HG03139 (cell line): Measurements from ENCODE around the gene RHOF.

Source experiments
- ATAC-seq: cut with Tn5 transposase; IDR thresholded peaks from one replicate; pipeline ENCODE4 v1.9.1; 2021; ENCODE audit not compliant: unreplicated experiment

Gene RHOF

DNA sequence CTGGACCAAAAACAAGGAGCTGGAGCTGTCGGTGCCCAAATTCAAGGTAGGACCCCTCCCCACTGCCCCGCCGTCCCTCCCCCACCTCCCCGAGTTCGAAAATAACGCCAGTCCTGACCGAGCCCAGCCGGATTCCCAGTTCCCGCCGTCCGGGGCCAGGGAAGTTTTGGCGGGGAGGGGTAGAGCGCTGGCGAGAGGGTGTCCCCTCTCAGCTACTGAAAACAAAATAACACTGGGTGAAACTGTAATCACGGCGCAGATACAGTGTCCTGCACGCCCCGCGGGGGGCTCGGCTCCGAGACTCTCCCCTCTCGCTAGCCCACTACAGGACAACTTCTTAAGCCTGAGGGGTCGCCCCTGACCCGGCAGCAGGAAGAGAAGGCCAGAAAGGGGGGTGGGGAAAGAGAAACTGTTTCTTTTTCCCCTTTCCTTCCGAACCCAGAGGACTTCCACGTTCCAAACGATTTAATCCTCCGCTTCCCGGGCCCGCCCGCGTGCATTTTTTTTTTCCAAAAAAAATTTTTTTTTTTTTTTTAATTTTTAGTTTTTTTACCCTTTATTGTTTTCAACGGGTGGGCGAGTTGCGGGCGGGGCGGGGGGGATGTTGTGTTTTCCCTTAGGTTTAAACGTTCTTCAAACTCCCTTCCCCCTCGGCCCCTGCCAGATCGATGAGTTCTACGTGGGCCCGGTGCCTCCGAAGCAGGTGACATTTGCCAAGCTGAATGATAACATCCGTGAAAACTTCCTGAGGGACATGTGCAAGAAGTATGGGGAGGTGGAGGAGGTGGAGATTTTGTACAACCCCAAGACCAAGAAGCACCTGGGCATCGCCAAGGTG, 11.9 kb upstream of the RHOF start:
- ATAC-seq: no peak

DNA sequence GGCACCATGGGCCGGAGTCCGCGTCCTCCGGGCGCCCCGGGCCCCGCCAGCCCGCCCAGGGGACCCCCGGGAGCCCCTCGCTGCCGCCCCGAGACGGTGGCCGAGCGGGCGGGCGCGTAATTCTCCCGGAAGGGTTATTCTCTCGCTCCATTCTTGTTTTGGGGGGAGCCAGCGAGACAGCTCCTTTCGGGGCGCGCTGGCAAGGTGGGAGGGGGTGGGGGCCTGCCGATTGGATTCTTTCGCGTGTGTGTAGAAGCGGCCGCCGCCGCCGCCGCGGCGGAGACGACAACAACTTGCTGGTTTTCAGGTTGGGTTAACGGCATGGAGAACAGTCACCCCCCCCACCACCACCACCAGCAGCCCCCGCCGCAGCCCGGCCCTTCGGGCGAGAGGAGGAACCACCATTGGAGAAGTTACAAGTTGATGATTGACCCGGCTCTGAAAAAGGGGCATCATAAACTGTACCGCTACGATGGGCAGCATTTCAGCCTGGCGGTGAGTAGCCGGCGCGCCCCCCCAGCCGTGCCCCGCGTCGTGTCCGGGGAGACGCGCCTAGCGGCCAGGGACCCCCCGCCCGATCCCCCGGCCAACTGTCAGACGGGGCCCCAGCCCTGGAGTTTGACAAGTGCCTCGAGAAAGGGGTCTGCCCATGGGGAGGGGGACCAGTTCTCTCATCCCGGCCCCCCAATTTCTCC, 11.1 kb upstream of the RHOF start:
- no peak for ATAC-seq

DNA sequence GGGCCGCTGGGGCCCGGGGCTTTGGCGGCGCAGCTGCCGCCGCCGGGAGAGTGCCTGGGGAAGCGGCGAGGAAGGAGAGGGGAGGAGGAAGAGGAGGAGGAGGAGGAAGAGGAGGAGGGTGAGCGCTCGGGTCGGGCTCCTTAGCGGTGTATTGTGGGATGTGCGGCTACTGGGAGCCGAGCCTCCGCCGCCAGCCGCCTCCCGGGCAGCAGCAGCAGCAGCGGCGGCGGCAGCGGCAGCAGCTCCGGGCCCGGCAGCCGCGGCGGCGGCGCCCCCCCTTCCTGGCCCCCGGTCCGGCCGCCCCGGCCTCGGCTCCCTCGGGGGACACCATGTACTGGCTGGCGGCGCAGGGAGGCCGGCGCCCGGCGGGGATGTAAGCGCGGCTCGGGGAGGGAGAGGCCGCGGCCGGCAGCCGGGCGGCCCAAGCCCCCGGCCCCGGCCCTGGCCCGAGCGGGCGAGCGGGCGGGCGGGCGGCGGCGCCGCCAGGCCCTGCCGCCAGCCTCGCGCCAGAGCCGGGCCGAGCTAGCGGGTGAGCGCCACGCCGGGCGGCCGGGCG, 10.5 kb upstream of the RHOF start, which contains the start of gene SETD1B:
Gene SETD1B (plus strand): TSS at position 149 of the 556 bp plus-strand sequence. CDS start 729 bp downstream, outside the sequence.
- no peak for ATAC-seq

DNA sequence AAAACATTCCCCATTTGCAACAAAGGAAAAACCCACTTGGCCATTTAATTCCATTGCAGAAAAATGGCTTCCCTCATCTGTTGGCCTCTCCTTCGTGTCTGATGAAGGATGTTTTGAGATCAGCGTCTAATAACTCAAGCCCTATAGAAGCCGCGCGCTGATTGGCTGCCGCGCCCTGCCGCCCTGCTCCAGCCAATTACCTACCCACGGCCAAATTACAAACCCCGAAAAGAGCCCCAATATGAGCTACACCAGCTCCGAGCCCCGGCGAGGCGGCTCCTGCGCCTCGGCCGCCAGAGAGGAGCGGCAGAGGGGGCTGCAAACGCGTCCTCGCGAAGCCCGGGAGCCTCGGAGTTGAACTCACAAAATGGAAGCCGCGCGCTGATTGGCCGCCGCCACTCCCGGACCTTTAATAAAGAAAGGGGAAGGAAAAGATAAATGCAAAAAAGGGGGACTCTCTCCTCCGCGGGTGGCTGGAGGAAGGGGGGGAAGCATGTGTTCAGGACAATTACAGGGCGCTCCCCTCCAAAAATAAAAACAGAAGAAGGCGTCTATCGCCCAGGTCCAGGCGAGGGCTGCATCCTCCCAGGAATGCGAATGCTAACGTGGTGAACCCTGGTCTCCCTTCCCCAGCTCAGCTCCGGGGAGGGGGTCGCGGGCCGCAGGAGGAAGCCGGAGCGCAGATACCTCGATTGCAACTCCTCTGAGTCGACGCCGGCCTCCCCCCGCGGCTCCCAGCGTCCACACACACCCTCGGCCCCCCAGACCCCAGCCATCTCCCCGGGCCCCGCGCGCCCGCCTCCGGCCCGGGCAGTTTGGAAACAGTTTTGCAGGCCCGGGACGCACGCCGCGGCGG, 9.6 kb upstream of the RHOF start:
- ATAC-seq: no peak

DNA sequence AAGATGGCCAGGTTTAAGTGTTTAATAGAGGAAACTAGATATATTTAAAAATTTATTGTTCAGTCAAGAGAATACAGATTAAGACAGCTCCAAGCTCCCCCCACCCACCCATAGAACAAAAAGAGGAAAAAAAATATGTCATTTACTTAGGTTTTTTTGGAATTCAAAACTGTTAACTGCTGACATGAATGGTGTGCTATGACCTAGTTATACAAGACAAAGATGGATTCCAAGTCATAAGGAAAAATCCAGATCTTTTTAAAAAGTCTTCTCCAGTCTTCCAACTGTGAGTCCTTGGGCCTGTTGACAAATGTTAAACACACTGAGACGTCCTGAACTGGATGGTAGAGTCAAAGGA, 9.0 kb upstream of the RHOF start:
- ATAC-seq: no peak

DNA sequence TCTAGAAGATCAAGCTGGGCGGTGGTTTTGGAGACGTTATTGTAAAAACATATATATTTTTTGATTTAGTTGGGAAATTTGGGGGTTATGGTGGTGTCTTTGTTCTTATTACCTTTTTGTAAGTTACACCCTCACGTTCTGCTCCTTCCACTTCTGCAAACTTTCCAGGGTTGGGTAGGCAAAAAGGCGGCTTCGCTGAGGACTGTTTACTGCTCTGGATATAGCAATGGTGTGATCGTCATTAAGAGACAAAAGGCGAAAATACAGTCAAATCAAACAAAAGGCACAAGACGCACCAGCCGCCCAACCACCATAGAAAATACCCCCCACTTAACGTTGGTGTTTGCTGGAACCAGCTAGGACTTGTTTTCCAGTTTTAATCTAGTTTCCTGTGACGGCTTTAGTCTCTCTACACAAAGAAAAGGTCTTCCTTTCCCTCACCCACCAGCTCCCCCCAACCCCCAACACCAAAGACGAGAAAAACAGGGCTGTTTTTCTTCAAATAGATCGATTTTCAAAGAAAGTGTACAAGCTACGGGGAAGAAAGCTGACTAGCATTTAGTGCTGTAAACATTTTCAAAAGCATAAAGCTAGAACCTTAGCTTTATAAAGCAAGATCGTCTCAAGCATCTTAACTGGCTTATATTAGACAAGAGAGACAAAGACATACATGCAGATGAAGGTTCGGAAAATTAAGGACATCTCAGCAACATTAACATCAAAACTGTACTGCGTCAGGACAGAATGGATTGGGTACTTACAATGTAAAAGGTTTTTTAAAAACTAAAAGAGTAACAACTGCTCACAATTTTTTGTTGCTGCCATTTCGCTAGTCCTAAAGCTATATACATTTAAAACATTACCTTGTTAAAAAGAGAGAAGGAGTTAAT, 8.4 kb upstream of the RHOF start:
- ATAC-seq: no peak

DNA sequence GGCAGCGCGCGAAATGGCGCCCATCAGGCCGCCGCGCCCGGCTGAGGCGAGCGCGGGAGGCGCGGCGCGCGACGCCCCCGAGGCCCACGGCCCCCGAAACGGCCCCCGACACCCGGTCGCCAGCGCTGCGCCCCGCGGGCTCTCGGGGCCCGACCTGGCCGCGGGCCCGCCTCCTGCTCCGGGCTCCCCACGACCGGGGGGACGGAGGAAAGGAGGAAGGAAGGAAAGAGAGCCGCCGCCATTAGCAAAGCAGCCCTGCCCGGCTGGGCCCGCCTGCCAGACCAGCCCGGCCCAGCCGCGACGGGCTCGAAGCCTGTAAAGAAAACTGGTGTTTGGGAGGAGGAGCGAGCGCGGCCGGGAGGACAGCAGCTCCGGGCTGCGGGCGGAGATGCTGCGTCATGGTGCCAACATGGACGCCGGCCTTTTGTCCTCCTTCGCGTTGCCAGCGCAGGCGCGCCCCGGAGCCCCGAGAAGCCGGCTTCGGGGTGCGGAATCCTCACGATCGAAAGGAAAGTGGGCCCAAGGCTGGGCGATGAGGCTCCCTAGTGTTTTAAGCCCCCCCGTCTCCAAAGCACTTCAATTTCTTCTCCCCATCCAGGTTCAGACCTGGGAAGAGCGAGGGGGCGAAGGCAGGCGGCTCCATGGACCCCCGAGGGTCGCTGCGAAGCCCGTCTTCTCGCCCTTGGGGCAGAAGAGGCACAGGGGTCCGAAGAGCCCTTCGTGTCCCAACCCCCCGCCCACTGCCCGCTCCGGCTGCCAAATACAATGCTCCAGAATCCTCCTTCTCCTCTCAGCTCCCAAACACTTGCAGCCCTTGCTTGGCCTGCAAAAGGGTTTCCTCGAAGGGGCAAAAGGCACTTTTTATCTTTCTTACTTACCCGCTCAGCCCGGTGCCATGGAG, 7.5 kb upstream of the RHOF start:
- ATAC-seq: no peak

DNA sequence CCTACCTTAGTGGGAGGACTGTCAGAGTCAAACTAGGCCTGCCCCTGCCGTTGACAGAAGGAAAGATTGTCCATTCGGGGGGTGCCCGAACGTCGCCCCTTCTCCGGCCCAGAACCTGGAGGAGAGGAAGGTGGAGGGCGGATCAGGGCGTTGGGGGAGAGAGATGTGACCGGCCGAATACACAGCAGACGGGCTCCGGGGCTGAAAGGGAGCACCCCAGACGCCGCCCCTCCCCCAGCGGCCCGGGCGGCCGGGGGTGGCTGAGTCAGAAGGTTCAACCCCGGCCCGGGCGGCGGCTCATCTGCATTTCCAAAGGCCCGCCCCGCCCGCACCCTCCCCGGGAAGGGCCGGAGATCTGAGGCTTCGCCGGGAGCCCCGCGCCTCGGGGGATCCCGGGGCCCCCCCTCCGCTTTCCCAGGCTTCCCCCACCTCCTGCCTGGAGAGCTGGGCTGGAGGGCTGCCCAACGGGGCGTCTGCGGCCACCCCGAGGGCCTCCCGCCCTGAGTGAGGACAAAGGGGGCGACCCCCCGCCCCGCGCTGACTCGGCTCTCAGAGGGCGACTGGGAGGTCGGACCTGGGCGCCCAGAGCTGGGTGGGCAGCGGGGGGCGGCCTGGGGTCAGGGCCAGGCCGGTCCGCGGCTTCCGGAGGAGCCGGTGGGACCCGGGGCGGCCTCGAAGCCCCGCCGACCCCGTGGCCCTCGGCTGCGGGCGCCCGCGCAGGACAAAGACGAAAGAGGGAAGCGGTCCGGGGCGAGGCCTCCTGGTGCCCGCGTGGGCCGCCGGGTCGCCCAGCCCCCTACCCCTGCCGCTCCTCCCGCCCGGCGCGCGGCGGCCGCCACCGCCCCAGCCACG, 6.6 kb upstream of the RHOF start:
- ATAC-seq: no peak

DNA sequence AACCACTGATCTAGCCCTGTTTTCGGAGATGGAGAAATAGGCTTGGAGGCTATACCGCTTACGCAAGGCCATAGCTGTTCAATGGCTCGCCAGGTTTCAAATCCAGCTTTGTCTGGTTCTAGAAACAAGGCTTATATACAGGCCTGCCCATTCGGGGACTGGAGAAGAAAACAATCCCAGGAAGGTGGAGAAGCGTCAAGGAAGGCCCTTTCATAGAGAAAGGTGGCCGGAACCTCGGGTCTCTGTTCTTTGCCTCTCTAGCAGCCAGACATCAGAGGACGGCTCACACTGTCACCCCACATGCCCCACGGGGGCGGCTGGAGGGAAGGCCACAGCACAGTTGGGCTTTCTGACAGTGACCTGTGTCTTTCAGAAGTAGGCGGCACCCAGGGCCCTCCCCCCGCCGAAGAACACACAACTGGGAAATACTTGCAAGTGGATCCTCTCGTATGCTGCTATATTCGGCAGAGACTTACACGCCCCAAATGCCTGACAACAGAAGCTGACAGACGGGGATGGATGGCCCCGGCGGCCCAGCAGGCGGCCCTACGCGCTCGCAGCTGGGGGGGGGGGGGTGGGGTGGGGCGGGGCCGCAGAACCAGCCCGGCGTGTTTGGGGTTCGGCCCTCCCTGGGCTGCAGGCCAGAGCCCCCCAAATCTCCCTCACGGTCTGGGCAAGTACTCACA, 5.8 kb upstream of the RHOF start:
- no peak for ATAC-seq

DNA sequence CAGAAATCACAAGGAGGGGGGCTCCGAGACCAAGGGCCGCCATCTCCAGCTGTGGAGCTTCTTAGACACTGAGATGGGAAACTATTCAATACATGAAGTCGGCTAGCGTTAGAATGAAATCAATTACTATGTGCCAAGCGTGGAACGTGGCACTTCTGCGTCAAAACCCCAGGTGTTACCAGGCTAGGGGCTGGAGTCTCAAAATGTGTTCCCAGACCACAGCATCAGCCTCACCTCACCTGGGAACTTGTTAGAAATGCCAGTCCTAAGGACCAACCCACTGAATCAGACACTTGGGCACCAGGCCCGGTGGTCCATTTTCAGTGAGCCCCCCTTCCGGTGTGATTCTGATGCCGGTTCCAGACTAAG, 5.3 kb upstream of the RHOF start:
- ATAC-seq: no peak

DNA sequence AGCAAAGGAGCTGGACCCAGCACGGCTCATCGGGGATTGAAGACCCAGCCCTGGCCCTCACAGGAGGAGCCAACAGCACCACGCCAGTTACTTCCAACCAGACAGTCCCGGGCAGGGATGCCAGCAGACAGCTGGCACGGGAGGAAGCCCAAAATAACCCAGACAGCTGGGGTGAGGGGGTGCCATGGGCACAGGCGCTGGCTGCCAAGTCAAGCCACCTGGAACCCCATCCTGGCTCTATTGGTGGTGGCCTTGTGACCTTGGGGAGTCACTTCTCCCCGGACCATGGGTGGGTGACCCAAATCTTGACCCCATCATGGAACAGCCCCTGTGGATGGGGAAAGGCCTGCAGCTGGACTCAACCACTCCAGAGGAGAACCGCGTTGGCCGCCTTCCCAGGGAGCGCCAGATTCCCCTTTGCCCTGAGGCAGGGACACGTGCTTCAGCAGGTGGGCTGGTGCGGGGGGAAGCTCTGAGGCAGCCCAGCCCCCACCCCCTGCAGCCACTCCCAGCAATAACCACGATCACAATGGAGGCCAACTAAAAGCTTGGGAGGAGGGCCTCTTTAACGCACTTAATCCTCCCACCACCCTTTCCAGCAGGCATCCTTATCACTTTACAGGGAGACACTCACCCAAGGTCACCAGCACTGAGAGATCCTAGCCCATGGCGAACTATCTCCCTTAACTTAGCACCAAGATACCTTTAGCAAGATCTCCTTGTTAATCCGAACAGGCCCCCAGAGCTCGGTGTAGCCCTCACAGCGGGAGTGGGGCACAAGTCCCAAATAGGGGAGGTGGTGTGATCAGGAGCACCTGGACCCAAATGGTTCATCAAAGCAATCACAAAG, 4.7 kb upstream of the RHOF start:
- ATAC-seq: no peak

DNA sequence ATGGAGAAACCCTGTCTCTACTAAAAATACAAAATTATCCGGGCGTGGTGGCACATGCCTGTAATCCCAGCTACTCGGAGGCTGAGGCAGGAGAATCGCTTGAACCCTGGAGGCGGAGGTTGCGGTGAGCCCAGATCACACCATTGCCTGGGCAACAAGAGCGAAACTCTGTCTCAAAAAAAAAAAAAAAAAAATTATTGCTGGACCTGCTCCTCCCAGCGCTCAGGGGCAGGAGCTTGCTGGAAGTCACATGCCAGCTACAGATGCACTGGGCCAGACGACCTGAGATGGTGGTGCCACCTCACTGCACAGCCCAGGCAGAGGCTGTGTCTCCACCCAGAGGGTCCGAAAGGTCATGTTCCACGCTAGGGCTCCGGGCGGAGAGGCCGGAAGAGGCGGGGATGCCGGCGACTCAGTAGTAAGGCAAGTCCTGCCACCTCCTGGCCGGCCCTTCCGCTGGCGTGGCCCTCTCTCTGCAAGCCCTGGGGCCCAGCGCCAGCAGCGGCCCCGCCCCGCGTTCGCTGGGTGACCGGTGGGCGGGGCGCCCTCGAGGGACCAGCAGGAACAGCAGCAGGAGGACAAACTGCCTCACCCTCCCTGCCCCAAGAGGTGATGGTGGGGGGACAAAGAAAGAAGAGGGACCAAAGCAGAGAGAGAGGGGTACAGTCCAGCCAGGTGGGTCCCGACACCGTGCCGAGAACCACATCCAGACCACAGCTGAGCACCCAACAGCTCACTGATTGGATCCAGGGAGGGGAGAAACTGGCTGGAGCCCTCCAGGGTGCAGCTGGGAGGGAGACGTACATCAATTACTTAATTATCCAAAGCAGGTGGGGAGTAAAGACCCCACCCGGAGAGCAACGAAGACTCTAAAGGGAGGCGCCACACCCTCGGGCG, 3.6 kb upstream of the RHOF start:
- no peak for ATAC-seq

DNA sequence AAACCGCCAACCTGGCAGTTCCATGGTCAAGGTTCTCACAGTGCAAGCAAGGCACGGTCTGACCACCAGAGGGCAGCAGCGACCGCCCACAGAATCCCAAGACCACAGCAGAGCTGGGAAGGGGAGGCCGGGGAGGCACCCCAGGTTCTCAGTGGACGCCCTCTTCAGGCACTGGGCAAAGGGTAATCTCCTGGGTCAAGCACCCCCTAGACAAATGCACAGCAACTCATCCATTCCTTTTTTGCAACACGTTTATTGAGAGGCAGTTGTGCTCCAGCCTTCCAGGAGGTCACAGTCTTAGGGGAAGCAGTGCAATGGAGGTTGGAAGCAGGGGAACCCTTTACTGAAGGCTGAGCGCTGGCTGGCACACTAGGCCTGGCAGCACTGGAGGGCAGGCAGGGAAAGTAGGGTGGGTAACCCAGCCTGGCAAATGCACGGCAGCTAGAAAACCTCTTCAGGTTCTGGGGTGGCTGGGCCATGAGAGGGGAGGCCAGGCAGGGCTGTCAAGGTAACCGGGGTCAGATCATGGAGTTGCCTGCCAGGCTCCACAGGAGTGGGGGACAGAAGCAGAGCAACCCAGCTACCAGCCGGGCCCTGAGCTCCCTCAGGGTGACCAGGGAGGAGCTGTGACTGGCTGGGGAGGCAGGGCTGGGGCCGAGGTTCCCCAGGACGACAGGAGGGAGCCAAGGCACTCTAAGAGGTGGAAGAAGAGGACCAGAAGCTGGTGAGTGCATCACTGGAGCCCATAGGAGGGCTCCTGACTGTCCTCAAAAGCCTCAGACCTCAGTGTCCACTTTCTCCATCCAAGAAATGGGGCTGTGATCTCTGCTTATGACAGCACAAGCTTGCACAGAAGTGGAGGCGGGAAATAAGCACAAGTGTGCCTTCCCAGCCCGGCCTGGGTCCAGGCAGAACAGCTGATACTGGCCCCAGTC, 1.8 kb upstream of the RHOF start:
- ATAC-seq: no peak

DNA sequence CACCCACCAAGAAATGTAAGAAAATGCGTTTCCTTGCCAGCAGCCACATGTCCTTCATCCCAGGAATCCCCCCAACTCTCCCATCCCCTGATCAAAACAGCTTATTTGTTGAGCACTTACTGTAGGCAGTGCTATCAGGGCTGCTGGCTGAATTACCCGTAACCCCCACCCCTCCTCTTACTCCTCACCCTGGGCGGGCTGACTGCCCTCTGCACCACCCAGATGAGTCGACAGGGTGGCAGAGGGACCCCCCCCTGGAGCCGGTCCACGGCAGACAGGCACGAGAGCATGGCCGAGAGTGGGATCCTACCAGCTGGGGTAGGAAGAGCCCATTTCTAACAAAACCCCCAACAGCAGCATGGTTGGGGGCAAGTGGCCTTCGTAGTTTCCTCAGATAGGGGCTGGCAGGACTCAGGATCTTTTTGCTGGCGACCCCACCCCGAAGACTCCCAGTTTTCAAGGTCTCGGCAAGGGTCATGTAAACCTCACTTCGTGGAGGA, 1.1 kb upstream of the RHOF start:
- no peak for ATAC-seq
